Parathyroid adenoma (tissue), 2 donors: ENCODE measurements around the gene MATR3.

Source experiments
- H2AFZ ChIP-seq: fragments of 300-600 bp; sonication (generic); one replicate; pipeline ENCODE4 v1.7.0; 2017; ENCODE audit warnings: antibody characterized with exemption, mild to moderate bottlenecking
- H3K27ac ChIP-seq: fragments of 300-600 bp; sonication (generic); one replicate; pipeline ENCODE4 v1.7.0; 2017
- H3K27me3 ChIP-seq: fragments of 300-600 bp; sonication (generic); one replicate; pipeline ENCODE4 v1.7.0; 2017; ENCODE audit warnings: low read length; ENCODE audit not compliant: control insufficient read depth, insufficient read depth
- H3K36me3 ChIP-seq: fragments of 300-600 bp; sonication (generic); one replicate; pipeline ENCODE4 v1.7.0; 2017; ENCODE audit warnings: low read length; ENCODE audit not compliant: control insufficient read depth, insufficient read depth
- H3K4me1 ChIP-seq: fragments of 300-600 bp; sonication (generic); one replicate; pipeline ENCODE4 v1.7.0; 2017; ENCODE audit warnings: control low read depth
- H3K4me2 ChIP-seq: fragments of 300-600 bp; sonication (generic); one replicate; pipeline ENCODE4 v1.7.0; 2017; ENCODE audit warnings: low read length
- H3K4me3 ChIP-seq: fragments of 300-600 bp; sonication (generic); one replicate; pipeline ENCODE4 v1.7.0; 2017; ENCODE audit warnings: low read depth, low read length
- H3K79me2 ChIP-seq: fragments of 300-600 bp; sonication (generic); one replicate; pipeline ENCODE4 v1.7.0; 2017; ENCODE audit warnings: control low read depth
- H3K9ac ChIP-seq: fragments of 300-600 bp; sonication (generic); one replicate; pipeline ENCODE4 v1.7.0; 2017; ENCODE audit warnings: mild to moderate bottlenecking
- H3K9me3 ChIP-seq: fragments of 300-600 bp; sonication (generic); one replicate; pipeline ENCODE4 v1.7.0; 2017; ENCODE audit warnings: low read length; ENCODE audit not compliant: control insufficient read depth
- TF ChIP-seq, protein P1 (sequence below): fragments of 300-600 bp; sonication (generic); IDR thresholded peaks from one replicate; pipeline ENCODE4 v1.7.0; 2017; ENCODE audit warnings: antibody characterized with exemption, mild to moderate bottlenecking
- donor health status: primary hyperparathyroidism.

MATR3 gene

DNA sequence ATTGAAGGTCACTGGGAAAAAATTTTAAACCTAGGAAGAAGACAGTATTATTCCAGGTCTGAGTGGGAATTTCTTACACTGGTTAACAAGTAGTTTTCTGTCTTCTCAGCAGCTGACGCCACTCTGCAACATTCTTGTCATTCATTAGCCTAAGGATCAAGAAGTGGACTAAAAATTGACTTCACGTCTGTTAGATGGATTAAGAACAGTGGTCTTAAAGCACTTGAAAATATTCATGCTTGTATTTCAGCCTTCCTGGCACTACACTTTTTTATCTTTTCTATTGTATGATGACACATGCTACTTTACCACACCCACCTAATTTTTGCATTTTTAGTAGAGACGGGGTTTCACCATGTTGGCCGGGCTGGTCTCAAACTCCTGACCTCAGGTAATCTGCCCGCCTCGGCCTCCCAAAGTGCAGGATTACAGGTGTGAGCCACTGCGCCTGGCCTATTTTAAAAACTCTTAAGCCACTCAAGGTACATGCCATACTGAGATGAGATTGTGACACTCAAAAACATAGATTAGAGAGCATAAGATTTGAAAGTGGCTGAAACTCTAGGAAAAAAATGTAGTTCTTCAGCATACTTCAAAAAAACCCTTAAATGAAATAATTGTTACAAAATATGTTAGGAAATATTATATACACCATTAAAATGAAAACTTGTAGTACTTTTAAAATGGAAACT lies 8.4 kb downstream of the MATR3 start:
- Histone ChIP-seq H3K4me3 (no peak overlapping the region), H3K36me3 (no peaks in the 10 kb centered on the region), H3K4me2 (peak overlapping the region; percentile 32), H3K27ac (no peak overlapping the region), H3K9me3 (no peaks in the 10 kb centered on the region), H3K9ac (no peak overlapping the region), H2AFZ (no peak overlapping the region), H3K27me3 (no peaks in the 10 kb centered on the region), H3K79me2 (peaks cover 81% of the 10 kb centered on the region), H3K4me1 (peaks cover 48% of the 10 kb centered on the region)
- TF ChIP-seq, protein P1, sequence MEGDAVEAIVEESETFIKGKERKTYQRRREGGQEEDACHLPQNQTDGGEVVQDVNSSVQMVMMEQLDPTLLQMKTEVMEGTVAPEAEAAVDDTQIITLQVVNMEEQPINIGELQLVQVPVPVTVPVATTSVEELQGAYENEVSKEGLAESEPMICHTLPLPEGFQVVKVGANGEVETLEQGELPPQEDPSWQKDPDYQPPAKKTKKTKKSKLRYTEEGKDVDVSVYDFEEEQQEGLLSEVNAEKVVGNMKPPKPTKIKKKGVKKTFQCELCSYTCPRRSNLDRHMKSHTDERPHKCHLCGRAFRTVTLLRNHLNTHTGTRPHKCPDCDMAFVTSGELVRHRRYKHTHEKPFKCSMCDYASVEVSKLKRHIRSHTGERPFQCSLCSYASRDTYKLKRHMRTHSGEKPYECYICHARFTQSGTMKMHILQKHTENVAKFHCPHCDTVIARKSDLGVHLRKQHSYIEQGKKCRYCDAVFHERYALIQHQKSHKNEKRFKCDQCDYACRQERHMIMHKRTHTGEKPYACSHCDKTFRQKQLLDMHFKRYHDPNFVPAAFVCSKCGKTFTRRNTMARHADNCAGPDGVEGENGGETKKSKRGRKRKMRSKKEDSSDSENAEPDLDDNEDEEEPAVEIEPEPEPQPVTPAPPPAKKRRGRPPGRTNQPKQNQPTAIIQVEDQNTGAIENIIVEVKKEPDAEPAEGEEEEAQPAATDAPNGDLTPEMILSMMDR: no peak

DNA sequence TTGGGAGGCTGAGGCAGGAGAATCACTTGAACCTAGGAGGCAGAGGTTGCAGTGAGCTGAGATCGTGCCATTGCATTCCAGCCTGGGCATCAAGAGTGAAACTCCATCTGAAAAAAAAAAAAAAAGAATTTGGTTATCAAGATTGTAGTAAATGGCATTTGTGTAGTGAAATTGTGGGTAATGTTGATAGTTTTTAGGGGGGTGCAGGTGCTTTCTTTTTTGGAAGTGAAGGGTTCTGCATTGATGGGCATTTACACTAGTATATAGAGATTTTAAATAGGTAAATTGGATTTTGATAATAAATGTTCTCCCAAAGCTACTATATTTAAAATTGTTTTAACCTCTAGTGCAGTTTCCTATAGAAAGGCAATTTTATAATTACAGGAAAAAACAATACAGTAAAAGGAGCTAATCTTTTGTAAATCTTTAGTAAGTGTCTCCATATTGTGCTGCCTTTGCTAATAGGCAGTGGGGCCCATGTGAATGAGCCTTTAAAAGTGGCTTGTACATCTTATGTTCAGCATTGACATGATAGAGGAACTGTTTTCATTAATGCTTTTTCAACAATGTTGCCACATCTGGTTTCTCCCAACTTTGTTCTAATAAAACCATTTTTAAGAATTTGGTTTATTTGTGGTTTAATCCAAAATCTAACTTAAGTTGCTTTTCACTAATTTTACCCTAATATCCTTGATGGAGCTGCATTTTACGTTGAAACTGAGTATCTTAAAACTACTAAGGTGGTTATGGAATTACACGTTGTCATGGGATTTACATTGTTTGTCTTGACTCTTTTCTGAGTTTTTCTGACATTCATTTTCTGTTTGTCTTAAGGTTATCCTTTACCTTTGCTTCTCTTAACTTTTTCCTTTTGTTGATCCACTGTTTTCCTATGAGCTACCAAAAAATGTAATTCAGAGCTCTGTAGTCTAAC lies 11.1 kb downstream of the MATR3 start:
- TF ChIP-seq, protein P1: no peak
- Histone ChIP-seq H3K4me3 (no peak overlapping the region), H3K36me3 (no peaks in the 10 kb centered on the region), H3K9ac (no peak overlapping the region), H3K27me3 (no peaks in the 10 kb centered on the region), H3K9me3 (no peaks in the 10 kb centered on the region), H3K4me2 (no peak overlapping the region), H2AFZ (no peak overlapping the region), H3K4me1 (peaks cover 43% of the 10 kb centered on the region), H3K79me2 (peaks cover 67% of the 10 kb centered on the region), H3K27ac (no peak overlapping the region)

DNA sequence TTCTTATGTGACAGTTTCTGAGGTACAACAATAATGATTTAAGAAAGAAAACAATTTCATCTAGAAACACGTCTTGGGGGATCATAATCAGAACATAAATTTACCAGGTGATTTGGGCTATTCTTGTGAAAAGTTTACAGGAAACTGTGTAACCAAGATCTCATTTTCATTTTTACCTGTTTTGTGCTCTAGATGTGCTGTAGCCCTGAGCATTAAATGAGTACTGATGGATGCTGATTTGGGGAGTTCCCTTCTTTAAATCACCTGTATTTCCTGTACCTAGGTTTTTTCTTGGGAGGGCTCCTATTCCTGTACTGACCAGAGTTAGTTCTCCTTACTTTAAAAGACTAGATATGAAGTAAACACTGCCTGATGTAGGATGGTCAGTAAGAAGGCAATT lies 12.7 kb downstream of the MATR3 start:
- H3K36me3 ChIP-seq: no peaks in the 10 kb centered on the region
- TF ChIP-seq, protein P1: no peak
- H3K4me1 ChIP-seq: peaks cover 47% of the 10 kb centered on the region
- peaks cover 64% of the 10 kb centered on the region for H3K79me2 ChIP-seq
- no peak overlapping the region for H3K4me3 ChIP-seq
- no peak overlapping the region for H3K9ac ChIP-seq
- H3K9me3 ChIP-seq: no peaks in the 10 kb centered on the region
- H3K27ac ChIP-seq: no peak overlapping the region
- no peak overlapping the region for H2AFZ ChIP-seq
- no peak overlapping the region for H3K4me2 ChIP-seq
- H3K27me3 ChIP-seq: no peaks in the 10 kb centered on the region

- no peak overlapping the region for H2AFZ ChIP-seq
- H3K4me3 ChIP-seq: no peak overlapping the region
- TF ChIP-seq, protein P1: no peak
- H3K36me3 ChIP-seq: no peaks in the 10 kb centered on the region
- H3K4me1 ChIP-seq: peaks cover 46% of the 10 kb centered on the region
- H3K79me2 ChIP-seq: peaks cover 60% of the 10 kb centered on the region
- H3K4me2 ChIP-seq: no peak overlapping the region
- H3K27ac ChIP-seq: no peak overlapping the region
- H3K9me3 ChIP-seq: no peaks in the 10 kb centered on the region
- no peaks in the 10 kb centered on the region for H3K27me3 ChIP-seq
- no peak overlapping the region for H3K9ac ChIP-seq
Observed at GRCh38 chr5:139306628-139307379, 13.3 kb downstream of the MATR3 start.
